Measurements from ENCODE around the gene PRKCA. TPM values are rescaled to one million over a fixed set of nuclear protein-coding genes. Genes with fewer than 3 reads are reported as not detected.
A peak's percentile ranks its signal among the peaks of the same experiment; 100 is the strongest.

Gene PRKCA
- total and polyA plus RNA-seq, 2 of the 13 experiments (the other 11 are each of a cell fraction or from before 2014, with no cell fraction given): 18.5 to 21.5 TPM

GRCh38 chr17:66610361-66611133, 308.1 kb downstream of the PRKCA start (continued):
- TF ChIP-seq, protein P1, sequence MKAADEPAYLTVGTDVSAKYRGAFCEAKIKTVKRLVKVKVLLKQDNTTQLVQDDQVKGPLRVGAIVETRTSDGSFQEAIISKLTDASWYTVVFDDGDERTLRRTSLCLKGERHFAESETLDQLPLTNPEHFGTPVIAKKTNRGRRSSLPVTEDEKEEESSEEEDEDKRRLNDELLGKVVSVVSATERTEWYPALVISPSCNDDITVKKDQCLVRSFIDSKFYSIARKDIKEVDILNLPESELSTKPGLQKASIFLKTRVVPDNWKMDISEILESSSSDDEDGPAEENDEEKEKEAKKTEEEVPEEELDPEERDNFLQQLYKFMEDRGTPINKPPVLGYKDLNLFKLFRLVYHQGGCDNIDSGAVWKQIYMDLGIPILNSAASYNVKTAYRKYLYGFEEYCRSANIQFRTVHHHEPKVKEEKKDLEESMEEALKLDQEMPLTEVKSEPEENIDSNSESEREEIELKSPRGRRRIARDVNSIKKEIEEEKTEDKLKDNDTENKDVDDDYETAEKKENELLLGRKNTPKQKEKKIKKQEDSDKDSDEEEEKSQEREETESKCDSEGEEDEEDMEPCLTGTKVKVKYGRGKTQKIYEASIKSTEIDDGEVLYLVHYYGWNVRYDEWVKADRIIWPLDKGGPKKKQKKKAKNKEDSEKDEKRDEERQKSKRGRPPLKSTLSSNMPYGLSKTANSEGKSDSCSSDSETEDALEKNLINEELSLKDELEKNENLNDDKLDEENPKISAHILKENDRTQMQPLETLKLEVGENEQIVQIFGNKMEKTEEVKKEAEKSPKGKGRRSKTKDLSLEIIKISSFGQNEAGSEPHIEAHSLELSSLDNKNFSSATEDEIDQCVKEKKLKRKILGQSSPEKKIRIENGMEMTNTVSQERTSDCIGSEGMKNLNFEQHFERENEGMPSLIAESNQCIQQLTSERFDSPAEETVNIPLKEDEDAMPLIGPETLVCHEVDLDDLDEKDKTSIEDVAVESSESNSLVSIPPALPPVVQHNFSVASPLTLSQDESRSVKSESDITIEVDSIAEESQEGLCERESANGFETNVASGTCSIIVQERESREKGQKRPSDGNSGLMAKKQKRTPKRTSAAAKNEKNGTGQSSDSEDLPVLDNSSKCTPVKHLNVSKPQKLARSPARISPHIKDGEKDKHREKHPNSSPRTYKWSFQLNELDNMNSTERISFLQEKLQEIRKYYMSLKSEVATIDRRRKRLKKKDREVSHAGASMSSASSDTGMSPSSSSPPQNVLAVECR (CRISPR knock-in tag; IDR thresholded peaks at IDR 0.05; ENCODE audit: borderline replicate concordance): no peak
- TF ChIP-seq, protein P2, sequence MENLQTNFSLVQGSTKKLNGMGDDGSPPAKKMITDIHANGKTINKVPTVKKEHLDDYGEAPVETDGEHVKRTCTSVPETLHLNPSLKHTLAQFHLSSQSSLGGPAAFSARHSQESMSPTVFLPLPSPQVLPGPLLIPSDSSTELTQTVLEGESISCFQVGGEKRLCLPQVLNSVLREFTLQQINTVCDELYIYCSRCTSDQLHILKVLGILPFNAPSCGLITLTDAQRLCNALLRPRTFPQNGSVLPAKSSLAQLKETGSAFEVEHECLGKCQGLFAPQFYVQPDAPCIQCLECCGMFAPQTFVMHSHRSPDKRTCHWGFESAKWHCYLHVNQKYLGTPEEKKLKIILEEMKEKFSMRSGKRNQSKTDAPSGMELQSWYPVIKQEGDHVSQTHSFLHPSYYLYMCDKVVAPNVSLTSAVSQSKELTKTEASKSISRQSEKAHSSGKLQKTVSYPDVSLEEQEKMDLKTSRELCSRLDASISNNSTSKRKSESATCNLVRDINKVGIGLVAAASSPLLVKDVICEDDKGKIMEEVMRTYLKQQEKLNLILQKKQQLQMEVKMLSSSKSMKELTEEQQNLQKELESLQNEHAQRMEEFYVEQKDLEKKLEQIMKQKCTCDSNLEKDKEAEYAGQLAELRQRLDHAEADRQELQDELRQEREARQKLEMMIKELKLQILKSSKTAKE (CRISPR knock-in tag; IDR thresholded peaks at IDR 0.05; ENCODE audit: borderline replicate concordance): no peak
- TF ChIP-seq FOXC1 (CRISPR knock-in tag; IDR thresholded peaks at IDR 0.05; ENCODE audit: borderline replicate concordance) (no peak), ZNF816 (CRISPR knock-in tag; IDR thresholded peaks at IDR 0.05; ENCODE audit: borderline replicate concordance) (no peak), NCOA2 (CRISPR knock-in tag; IDR thresholded peaks at IDR 0.05) (no peak), ZNF652 (CRISPR knock-in tag; IDR thresholded peaks at IDR 0.05; ENCODE audit: borderline replicate concordance, low read depth) (peak; percentile 57), KLF13 (CRISPR knock-in tag; IDR thresholded peaks at IDR 0.05) (no peak), CHCHD3 (CRISPR knock-in tag; IDR thresholded peaks at IDR 0.05) (no peak), MBD4 (IDR thresholded peaks at IDR 0.05; ENCODE audit: borderline replicate concordance, low read length) (no peak), TCF7 (IDR thresholded peaks at IDR 0.05; ENCODE audit: low read depth) (peak; percentile 20; the same call in 1 of the 2 replicates), TFDP2 (CRISPR knock-in tag; IDR thresholded peaks at IDR 0.05) (no peak)

All from HepG2 (cell line).